Transverse colon (tissue), 4 donors: ENCODE data around the gene SLC38A10. TPM values are rescaled to one million over a fixed set of nuclear protein-coding genes. Genes with fewer than 3 reads are reported as not detected.

Experiments used
- DNase-seq: peaks from one replicate; pipeline ENCODE4 v3.0.0-alpha.2; 2019
- H3K27ac ChIP-seq, 4 donors: fragments of 200-600 bp; sonication (generic); 2 replicates each; pipeline ENCODE4 v1.5.1; 2016 to 2018; ENCODE audit warnings: inconsistent platforms in 4 of 4
- H3K27me3 ChIP-seq: fragments of 200-600 bp; sonication (generic); 2 replicates; pipeline ENCODE4 v1.5.1; 2017; ENCODE audit warnings: inconsistent platforms
- H3K36me3 ChIP-seq, 4 donors: fragments of 200-600 bp; sonication (generic); 2 replicates each; pipeline ENCODE4 v1.5.1; 2017 to 2019; ENCODE audit warnings: inconsistent platforms in 4 of 4
- H3K4me1 ChIP-seq, 4 donors: fragments of 200-600 bp; sonication (generic); 2 replicates each; pipeline ENCODE4 v1.5.1; 2017 to 2020; ENCODE audit warnings: inconsistent platforms in 4 of 4
- H3K4me3 ChIP-seq, 4 donors: fragments of 200-600 bp; sonication (generic); 1 replicate in 1 of 4; 2 replicates in 3 of 4; pipeline versions ENCODE4 v1.5.1 to v1.6.1; 2017 to 2019; ENCODE audit warnings: inconsistent platforms in 4 of 4
- H3K9me3 ChIP-seq, 2 donors: fragments of 200-600 bp; sonication (generic); 2 replicates each; pipeline ENCODE4 v1.5.1; 2017 to 2019; ENCODE audit warnings: inconsistent platforms in 2 of 2
- EP300 ChIP-seq: sonication (generic); formaldehyde crosslinking; IDR thresholded peaks from one replicate; pipeline ENCODE4 v1.6.1; 2017; ENCODE audit warnings: antibody characterized with exemption, low read depth
- POLR2A ChIP-seq: fragments of 450-650 bp; IDR thresholded peaks from one replicate; pipeline ENCODE4 v1.6.1; 2016; ENCODE audit warnings: antibody characterized with exemption, mild to moderate bottlenecking, moderate library complexity
- POLR2AphosphoS5 ChIP-seq, 3 donors: sonication (generic); formaldehyde crosslinking; IDR thresholded peaks; one replicate each; pipeline ENCODE4 v1.6.1; 2016; ENCODE audit warnings: antibody characterized with exemption in 3 of 3
- WGBS, 2 donors: methylation state at CpG; one replicate each; pipeline ENCODE4 v1.1.5; 2018; ENCODE audit warnings: low coverage in 1 of 2; 5-methylcytosine and 5-hydroxymethylcytosine counted together
- in situ Hi-C, 4 donors: fragments of 200-750 bp; cut with MboI; loops; one replicate each; pipeline versions ENCODE4 v1.15.0 to v1.15.1; 2017; ENCODE audit warnings: low sequenced_read_pairs in 3 of 4, low pct_ligation_motif_present in 1 of 4, low pct_unique_long_range_greater_than_20kb in 1 of 4
- intact Hi-C: fragments of 100-400 bp; cut with DNase I; formaldehyde crosslinking; loops from one replicate; pipeline ENCODE4 v1.15.1; 2023; ENCODE audit warnings: low total_unique reads
- total RNA-seq, 4 donors: library from RNA; depleted of rRNA; stranded (reverse); fragments of >200 nt; gene quantifications; one replicate each; pipeline ENCODE4 v1.1.0, GENCODE V29; 2016
- TF ChIP-seq, protein P1 (sequence below), 5 experiments: fragments of 200-600 bp in 3 of 5; fragments of 450-650 bp in 2 of 5; sonication (generic) in 3 of 5; IDR thresholded peaks; 1 replicate in 2 of 5; 2 replicates in 3 of 5; pipeline ENCODE4 v1.5.1; 2016 to 2017; ENCODE audit warnings: antibody characterized with exemption in 5 of 5, inconsistent platforms in 3 of 5, mild to moderate bottlenecking in 2 of 5, moderate library complexity in 1 of 5

The SLC38A10 gene
- total RNA-seq, 4 donors from 2014 or later = 94.9 to 113 (median 98.9) TPM

GRCh38 chr17:81328978-81329926, 34.1 kb upstream of the SLC38A10 start:
- Histone ChIP-seq H3K36me3 (no peaks in the 10 kb centered on the region), H3K27me3 (no peaks in the 10 kb centered on the region), H3K9me3 (no peaks in the 10 kb centered on the region), H3K27ac (peak overlapping the region; percentile 84 to 91 (median 86)), H3K4me3 (peak overlapping the region in 1 of 4 donors; percentile 1), H3K4me1 (peaks cover 24 to 48% (median 32%) of the 10 kb centered on the region in 4 donors)
- in situ Hi-C loops = no loop called here
- DNase-seq = peak; percentile 94
- peak; percentile 29 for TF ChIP-seq EP300
- peak; percentile 66 for TF ChIP-seq POLR2A
- TF ChIP-seq POLR2AphosphoS5 (IDR thresholded peaks at IDR 0.05) = peak; percentile 50 to 68 (median 62)
- TF ChIP-seq, protein P1, sequence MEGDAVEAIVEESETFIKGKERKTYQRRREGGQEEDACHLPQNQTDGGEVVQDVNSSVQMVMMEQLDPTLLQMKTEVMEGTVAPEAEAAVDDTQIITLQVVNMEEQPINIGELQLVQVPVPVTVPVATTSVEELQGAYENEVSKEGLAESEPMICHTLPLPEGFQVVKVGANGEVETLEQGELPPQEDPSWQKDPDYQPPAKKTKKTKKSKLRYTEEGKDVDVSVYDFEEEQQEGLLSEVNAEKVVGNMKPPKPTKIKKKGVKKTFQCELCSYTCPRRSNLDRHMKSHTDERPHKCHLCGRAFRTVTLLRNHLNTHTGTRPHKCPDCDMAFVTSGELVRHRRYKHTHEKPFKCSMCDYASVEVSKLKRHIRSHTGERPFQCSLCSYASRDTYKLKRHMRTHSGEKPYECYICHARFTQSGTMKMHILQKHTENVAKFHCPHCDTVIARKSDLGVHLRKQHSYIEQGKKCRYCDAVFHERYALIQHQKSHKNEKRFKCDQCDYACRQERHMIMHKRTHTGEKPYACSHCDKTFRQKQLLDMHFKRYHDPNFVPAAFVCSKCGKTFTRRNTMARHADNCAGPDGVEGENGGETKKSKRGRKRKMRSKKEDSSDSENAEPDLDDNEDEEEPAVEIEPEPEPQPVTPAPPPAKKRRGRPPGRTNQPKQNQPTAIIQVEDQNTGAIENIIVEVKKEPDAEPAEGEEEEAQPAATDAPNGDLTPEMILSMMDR (IDR thresholded peaks at IDR 0.05) = no peak
- 49% methylated on average over 10 to 17 of the region's 28 CpGs for WGBS, 2 donors
- intact Hi-C loops = no loop called here

GRCh38 chr17:81328489-81328888, 33.4 kb upstream of the SLC38A10 start:
- Histone ChIP-seq H3K27ac (peak overlapping the region; percentile 84 to 91 (median 86)), H3K4me1 (peaks cover 24 to 48% (median 32%) of the 10 kb centered on the region in 4 donors), H3K4me3 (no peak overlapping the region), H3K27me3 (no peaks in the 10 kb centered on the region), H3K36me3 (no peaks in the 10 kb centered on the region), H3K9me3 (no peaks in the 10 kb centered on the region)
- no peak for DNase-seq
- WGBS, 2 donors = 55% methylated on average over 8 of the region's 14 CpGs; no CpG with 5 or more reads in 1 of the 2 donors
- TF ChIP-seq, protein P1 (IDR thresholded peaks at IDR 0.05) = no peak
- TF ChIP-seq POLR2A (no peak), POLR2AphosphoS5 (IDR thresholded peaks at IDR 0.05) (no peak), EP300 (no peak)
- in situ Hi-C loops = no loop called here
- intact Hi-C loops = no loop called here

DNA sequence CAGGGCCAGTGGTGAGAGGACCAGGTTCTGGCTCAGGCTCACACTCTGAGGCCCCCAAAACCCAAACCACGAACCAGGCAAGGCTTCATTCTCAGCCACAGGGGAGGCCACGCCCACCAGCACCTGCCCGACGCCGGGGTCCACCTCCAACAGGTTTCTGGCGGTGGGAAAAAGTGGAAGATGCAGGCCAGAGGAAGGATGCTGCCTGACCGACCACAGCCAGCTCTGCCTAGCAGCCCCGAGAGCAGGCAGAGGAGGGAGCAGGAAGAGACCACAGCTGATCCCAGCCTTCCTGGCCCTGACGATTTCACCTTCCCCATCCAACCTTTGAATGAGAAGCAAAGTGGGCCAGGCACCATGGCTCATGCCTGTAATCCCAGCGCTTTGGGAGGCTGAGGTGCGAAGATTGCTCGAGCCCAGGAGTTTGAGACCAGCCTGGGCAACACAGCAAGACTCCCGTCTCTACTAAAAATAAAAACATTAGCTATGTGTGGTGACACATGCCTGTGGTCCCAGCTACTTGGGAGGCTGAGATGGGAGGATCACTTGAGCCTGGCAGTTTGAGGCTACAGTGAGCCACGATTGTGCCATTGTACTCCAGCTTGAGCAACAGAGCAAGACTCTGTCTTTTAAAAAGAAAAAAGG, 30.7 kb upstream of the SLC38A10 start:
- no peaks in the 10 kb centered on the region for H3K27me3 ChIP-seq
- no peak overlapping the region for H3K4me3 ChIP-seq
- H3K27ac ChIP-seq = no peak overlapping the region
- no peak for DNase-seq
- 78% methylated on average over 13 of the region's 14 CpGs; no CpG with 5 or more reads in 1 of the 2 donors for WGBS, 2 donors
- H3K9me3 ChIP-seq = no peaks in the 10 kb centered on the region
- H3K4me1 ChIP-seq = peaks cover 24 to 32% (median 28%) of the 10 kb centered on the region in 4 donors
- no peaks in the 10 kb centered on the region for H3K36me3 ChIP-seq
- in situ Hi-C loops = no loop called here
- intact Hi-C loops = loop anchor here (2.0 kb wide), 1 partner anchor 21 kb away; no protein-coding TSS in a partner anchor
- no peak for TF ChIP-seq EP300
- TF ChIP-seq POLR2AphosphoS5 (IDR thresholded peaks at IDR 0.05) = no peak
- TF ChIP-seq, protein P1 (IDR thresholded peaks at IDR 0.05) = no peak
- TF ChIP-seq POLR2A = no peak
